GM12875 (cell line): Measurements from ENCODE around the gene GGT6.
A peak's percentile ranks its signal among the peaks of the same experiment; 100 is the strongest.

ENCODE experiments used
- H3K4me3 ChIP-seq: one replicate; pipeline ENCODE4 v1.5.1; 2011; ENCODE audit warnings: low read depth, low read length, control low read depth
- TF ChIP-seq, protein P1 (sequence below): IDR thresholded peaks from 2 replicates; pipeline ENCODE4 v1.5.1; 2011; ENCODE audit warnings: low read depth, mild to moderate bottlenecking, control low read depth, inconsistent platforms, low read length, moderate library complexity, borderline replicate concordance; ENCODE audit not compliant: insufficient read depth

Gene GGT6

DNA sequence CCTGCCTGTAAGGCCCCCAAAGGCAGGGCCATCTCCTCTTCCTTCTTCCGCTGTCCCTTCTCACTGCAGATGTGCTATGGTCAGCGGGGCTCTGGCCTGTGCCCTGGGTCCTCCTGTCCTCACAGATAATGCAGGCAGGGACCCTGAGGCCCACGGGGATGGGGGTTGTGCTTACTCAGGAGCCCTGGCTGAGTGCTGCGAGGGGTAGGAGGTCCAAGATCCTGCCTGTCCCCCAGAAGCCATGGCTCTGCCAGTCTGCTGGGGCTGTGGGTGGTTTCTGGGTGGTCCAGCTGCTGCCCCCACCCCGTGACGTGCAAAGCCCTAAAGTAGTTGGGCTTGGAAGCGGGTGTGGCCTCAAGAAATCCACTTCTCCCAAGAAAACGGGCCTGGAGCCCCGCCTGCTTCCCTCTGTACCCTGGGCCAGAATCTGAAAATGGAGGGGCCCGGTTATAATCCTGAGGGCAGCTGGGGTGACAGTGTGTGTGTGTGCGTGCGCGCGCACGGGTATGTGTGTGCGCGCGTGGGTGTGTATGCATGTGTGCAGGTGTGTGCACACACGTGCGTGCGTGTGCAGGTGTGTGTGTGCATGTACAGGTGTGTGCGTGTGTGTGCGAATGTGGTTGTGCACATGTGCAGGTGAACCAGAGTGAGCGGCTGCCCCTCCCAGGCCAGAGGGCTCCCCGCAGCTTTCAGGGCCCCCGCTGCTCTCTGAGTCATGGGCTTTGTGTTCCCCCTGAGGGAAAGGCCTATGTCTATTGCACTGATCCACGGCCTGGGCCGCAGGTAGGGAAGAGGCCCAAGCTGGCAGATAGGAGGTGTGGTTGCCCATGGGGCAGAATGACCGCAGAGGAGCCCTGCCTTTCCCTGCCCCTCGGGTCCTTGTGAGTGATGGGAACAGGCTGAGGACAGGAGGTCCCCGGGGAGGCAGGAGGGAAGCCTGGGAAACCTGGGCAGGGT is 47.9 kb downstream of the GGT6 start:
- H3K4me3 ChIP-seq = no peak overlapping the region

DNA sequence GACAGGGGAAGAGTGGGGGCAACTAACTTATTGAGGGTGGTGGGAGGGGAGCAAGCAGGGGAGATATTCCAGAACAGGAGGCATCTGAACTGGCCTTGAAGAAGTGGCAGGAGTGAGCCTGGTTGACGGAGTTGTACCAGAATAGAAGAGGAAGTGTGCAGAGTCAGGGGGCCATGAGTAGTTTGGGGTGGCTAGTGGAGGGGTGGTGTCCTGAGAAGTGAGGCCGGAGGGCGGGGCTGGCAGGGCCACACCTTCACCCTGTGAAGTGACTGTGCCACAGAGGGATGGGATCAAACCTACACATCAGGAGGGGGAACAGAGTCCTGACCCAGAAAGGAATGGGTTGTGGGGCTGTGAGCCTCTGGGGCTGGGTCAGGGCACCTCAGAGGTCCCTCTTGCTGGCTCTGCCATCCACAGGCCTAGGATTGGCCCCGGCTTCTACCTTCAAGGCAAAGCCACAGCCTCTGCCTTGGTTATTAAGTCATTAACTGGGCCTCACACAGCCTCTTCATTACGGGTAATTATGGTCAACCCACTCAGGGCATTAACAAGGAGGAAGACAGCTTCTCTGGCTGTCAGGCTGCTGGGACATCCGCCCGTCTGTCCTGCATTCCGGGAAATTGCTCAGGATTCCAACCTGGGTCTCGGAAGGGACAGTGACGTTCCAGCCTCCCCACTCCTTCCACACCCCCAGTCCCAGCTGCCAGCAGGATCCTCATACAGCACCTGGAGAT is 49.0 kb downstream of the GGT6 start:
- TF ChIP-seq, protein P1, sequence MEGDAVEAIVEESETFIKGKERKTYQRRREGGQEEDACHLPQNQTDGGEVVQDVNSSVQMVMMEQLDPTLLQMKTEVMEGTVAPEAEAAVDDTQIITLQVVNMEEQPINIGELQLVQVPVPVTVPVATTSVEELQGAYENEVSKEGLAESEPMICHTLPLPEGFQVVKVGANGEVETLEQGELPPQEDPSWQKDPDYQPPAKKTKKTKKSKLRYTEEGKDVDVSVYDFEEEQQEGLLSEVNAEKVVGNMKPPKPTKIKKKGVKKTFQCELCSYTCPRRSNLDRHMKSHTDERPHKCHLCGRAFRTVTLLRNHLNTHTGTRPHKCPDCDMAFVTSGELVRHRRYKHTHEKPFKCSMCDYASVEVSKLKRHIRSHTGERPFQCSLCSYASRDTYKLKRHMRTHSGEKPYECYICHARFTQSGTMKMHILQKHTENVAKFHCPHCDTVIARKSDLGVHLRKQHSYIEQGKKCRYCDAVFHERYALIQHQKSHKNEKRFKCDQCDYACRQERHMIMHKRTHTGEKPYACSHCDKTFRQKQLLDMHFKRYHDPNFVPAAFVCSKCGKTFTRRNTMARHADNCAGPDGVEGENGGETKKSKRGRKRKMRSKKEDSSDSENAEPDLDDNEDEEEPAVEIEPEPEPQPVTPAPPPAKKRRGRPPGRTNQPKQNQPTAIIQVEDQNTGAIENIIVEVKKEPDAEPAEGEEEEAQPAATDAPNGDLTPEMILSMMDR = no peak
- no peak overlapping the region for H3K4me3 ChIP-seq

More for the DNA sequence above, 47.9 kb downstream of the GGT6 start:
- TF ChIP-seq, protein P1 = no peak

DNA sequence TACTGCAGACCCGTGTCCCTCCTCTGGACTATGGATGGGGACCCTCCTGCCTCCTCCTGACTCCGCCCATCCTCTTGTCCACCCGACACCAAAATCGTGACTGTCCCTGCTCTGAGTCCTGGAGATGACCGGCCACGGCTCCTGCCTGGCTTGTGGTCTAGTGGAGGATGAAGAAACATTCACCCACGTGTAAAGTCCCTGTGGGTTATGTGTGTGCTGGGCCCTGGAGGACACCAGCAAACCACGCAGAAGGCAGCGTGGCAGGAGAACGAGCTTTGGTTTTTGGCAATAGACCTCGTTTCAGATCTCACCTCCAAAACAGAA is 49.8 kb downstream of the GGT6 start:
- no peak overlapping the region for H3K4me3 ChIP-seq
- TF ChIP-seq, protein P1 = no peak

DNA sequence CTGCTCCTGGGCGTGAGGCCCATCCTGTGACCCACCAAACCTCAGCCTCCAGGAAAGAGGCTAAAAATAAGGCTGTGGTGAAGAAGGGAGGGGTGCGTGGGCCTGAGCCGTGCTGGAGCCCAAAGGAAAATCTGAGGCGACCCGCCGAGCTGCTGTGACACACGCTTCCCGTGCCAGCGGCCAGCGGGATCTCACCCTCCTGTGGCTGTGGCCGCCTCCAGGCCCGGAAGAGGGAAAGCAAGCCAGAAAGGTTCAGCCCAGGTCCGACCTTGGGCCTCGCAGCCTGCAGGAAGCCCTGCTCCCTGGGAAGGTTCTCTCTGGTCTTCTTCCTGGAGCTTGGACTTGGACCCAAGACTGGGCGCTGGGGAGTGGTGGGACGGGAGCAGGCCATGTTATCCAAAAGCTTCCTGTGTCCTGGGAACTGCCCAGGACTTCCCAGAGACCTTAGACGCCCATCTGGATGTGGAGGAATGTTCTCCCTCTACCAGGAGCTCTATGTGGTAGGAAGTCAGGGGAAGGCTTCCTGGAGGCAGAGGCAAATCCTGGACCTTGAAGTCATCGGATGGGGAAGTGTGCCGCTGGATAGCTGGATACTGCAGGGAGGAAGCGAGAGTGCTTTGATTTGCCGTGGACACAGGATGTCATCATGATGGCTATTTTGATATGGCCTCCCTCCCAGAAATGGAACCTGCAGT is 50.3 kb downstream of the GGT6 start:
- TF ChIP-seq, protein P1 = no peak
- no peak overlapping the region for H3K4me3 ChIP-seq

DNA sequence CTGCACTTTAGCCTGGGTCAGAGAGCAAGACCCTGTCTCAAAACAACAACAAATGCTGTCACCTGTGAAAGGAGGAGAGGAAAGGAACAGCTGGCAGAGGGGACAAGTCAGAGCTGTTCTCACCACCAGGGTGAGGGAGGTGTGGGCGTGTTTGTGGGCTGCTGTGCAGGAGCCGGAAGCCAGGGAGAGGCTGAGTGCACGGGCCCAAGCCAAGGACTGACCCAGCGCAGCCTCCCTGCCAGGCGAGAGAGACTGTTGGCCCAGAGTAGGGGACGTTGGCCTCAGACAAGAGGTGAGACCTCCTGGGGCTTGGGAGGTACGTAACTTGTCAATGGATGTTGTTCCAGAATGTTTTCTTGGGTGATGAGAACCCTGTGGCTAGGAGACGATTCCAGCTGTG is 51.0 kb downstream of the GGT6 start:
- TF ChIP-seq, protein P1 = peak; percentile 14; the same call in 1 of the 2 replicates
- H3K4me3 ChIP-seq = no peak overlapping the region

DNA sequence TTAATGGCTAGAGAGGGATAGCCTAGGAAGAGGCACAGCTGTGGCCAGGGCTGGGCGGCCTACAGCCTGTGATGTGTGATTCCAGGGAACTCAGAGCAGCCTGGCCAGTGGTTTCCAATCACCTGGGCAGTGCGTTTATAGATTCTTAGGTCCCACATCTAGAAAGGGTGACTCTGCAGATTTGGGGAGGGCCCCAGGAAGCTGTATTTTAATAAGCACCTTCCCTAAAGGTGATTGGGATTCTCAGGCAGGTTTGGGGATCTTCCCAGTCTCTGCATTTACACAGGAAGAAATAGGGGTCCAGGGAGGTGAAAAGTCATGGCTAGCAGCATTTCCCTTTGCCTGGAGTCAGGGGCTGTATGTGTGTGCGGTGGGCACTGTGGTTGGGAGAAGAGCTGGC is 52.2 kb downstream of the GGT6 start:
- TF ChIP-seq, protein P1 = no peak
- no peak overlapping the region for H3K4me3 ChIP-seq
